ENCODE data around the gene LRCH1.

LRCH1 gene

GRCh38 chr13:46575301-46575771 is 22.4 kb downstream of the LRCH1 start:
- H3K4me3 ChIP-seq (ENCODE audit: low read depth, low read length): peak overlapping the region; percentile 9; the same call in 1 of the 2 replicates
- peak; percentile 72 for DNase-seq (ENCODE audit: low read depth)
- no peak for TF ChIP-seq CTCF (IDR thresholded peaks at IDR 0.05; ENCODE audit: insufficient read depth, low read depth, low read length, missing control alignments)

- H3K4me3 ChIP-seq (ENCODE audit: low read depth, low read length): peak overlapping the region; percentile 9
- DNase-seq (ENCODE audit: low read depth): no peak
- no peak for TF ChIP-seq CTCF (IDR thresholded peaks at IDR 0.05; ENCODE audit: insufficient read depth, low read depth, low read length, missing control alignments)
These were observed 22.9 kb downstream of the LRCH1 start for GRCh38 chr13:46575818-46576221.

- DNase-seq (ENCODE audit: low read depth): no peak
These were observed 23.8 kb downstream of the LRCH1 start for GRCh38 chr13:46576762-46577161.

GRCh38 chr13:46577696-46578589 is 25.0 kb downstream of the LRCH1 start:
- peak overlapping the region; percentile 44 for H3K4me3 ChIP-seq (ENCODE audit: low read depth, low read length)
- no peak for DNase-seq (ENCODE audit: low read depth)
- no peak for TF ChIP-seq CTCF (IDR thresholded peaks at IDR 0.05; ENCODE audit: insufficient read depth, low read depth, low read length, missing control alignments)

More at GRCh38 chr13:46576762-46577161, 23.8 kb downstream of the LRCH1 start:
- no peak for TF ChIP-seq CTCF (IDR thresholded peaks at IDR 0.05; ENCODE audit: insufficient read depth, low read depth, low read length, missing control alignments)
- peak overlapping the region; percentile 9; the same call in 1 of the 2 replicates for H3K4me3 ChIP-seq (ENCODE audit: low read depth, low read length)

GRCh38 chr13:46578590-46578975 is 25.6 kb downstream of the LRCH1 start:
- TF ChIP-seq CTCF (IDR thresholded peaks at IDR 0.05; ENCODE audit: insufficient read depth, low read depth, low read length, missing control alignments): no peak
- peak overlapping the region; percentile 44 for H3K4me3 ChIP-seq (ENCODE audit: low read depth, low read length)

GRCh38 chr13:46580362-46580839 is 27.4 kb downstream of the LRCH1 start:
- no peak for TF ChIP-seq CTCF (IDR thresholded peaks at IDR 0.05; ENCODE audit: insufficient read depth, low read depth, low read length, missing control alignments)
- H3K4me3 ChIP-seq (ENCODE audit: low read depth, low read length): no peak overlapping the region; the same call in 1 of the 2 replicates
- peak; percentile 69 for DNase-seq (ENCODE audit: low read depth)

More at GRCh38 chr13:46578590-46578975, 25.6 kb downstream of the LRCH1 start:
- peak; percentile 67 for DNase-seq (ENCODE audit: low read depth)
